ENCODE data around the gene C3orf33.

C3orf33 gene

DNA sequence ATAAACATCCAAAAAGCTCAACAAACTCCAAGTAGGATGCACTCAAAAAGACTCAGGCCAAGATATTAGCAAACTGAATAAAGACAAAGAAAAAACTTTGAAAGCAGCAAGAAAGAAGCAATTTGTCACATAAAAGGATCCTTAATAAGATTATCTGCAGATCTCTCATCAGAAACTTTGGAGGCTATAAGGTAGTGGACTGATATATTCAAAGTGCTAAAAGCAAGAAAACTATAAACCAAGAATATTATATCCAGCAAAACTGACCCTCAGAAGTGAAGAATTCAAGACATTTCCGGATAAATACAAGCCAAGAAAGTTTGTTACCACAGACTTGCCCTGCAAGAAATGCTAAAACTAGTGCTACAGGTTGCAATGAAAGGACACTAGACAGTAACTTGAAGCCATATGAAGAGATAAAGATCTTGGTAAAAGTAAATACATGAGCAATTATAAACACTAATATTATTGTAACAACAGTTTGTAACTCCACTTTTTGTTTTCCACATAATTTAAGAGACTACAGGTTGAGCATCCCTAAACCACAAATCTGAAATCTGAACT, 23.6 kb downstream of the C3orf33 start:
- DNase-seq = no peak

DNA sequence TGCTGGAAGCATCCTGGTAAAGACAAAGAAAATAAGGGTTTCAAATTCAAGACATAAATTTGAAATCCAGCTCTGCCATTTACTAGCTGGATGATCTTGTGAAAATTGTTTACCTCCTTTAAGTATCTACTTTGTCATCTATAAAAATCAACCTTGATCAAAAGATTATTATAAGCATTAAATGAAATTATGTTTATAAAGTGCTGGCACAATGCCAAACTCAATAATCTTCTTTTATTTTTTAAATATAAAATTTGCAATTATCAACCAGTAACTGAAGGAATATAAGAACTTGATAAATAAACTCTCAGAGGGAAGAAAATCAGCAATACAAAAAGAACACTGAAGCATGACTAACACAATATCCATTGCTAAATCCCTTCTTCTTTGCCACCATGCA, 25.8 kb downstream of the C3orf33 start:
- no peak for DNase-seq

DNA sequence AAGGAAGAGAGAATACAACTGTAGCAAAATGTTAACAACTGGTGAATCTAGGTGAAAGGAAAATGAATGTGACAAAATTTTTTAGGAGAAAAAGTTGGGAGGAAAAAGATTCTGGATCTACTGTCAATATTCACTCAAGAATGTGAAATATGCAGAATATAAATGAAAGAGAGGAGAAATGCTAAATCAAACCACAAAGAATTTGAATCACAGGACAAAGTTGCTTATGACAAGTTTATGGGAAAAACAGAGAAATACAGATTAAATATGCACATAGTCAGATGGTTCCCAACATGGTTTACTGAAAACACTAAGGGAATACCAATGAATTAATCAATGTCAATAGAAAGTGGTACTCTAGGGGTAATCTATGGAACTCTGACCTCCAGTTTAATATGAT, 27.6 kb downstream of the C3orf33 start:
- DNase-seq = no peak

DNA sequence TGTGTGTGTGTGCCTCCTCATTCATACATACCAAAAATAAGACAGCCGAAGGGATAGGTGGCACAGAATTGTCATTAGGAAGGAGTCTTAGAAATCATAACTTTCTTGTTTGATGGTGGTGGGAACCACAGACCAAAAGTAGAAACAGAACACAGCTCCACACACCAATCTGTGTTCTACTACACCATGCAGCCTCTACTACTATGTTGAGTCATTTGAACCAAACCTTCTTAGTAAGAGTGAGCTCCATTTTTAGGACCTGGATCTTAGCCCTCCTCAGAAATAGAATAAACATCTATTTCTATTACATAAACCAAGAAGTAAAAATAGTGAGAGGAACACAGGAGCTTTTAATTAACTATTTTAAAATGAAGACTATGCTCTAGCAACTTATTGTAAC, 33.3 kb downstream of the C3orf33 start:
- DNase-seq = no peak

DNA sequence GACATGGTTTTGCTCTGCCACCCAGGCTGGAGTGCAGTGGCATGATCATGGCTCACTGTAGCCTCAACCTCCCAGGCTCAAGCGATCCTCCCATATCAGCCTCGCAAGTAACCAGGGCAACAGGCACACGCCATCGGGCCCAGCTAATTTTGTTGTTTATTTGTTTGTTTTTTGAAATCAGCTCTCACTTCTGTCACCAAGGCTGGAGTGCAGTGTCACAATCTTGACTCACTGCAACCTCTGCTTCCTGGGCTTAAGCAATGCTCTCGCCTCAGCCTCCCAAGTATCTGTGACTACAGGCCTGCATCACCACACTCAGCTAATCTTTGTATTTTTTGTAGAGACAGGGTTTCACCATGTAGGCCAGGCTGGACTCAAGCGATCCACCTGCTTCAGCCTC, 35.0 kb downstream of the C3orf33 start:
- DNase-seq = no peak

DNA sequence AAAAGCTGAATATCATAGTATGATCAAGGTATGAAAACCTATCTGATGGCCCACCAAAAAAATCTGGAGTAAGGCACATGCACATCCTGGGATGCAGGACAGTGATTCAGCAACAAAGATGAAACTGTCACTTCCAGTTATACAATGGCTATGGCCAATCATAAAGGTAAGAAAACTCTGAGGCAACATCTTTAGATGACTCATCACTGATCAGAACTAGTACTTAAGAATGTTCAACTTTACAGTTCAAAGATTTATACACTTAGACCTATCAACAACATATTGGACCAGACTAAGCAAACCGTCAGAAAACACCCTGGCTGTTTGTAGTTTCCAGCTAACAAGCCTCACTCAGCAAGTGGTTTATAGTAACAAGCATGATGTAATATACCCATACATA, 39.9 kb downstream of the C3orf33 start:
- DNase-seq = no peak

DNA sequence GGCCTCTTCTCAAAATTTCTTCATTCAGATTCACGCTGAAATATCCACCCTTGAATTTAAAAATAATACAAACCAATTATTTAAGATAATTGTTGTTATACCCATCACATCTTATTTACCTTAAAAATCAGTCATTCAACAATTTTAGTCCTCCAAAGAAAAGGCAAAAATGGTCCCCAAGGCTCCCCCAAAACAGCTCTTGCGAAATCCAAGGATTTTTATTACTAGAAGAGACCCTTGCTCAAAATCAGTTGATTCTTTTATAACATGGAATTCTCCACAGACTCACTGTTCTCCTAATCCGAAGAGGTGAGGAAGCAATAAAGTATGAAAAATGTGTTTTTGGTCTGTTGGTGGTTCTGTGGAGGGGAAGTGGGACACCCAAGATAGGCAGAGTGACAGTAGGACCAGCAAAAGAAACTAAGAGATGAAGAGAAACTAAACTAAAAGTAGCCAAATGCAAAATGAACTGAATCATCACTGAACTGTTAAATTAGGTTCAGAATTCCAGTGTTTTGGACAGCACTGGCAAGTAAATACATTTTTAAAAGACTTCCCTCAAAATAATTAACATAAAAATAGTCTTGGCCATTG, 42.1 kb downstream of the C3orf33 start:
- DNase-seq = no peak

DNA sequence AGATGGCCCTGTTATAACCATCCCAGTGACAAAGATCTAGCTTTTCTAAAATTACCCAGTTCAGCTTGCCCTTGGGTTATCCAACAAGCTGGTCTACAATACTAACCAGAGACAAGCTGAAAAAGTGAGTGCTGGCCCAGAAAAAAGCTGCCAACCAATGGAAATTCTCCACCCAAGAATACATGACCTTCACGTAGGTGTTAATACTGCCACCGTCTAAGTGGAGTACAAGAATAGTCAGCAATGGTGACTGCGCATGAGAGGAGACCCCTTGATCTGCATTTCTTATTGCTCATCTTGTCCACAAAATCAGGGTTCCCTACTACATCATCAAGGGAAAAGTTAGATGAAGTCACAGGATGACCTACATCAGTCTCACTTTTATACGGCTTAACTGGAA, 45.4 kb downstream of the C3orf33 start:
- DNase-seq = no peak

DNA sequence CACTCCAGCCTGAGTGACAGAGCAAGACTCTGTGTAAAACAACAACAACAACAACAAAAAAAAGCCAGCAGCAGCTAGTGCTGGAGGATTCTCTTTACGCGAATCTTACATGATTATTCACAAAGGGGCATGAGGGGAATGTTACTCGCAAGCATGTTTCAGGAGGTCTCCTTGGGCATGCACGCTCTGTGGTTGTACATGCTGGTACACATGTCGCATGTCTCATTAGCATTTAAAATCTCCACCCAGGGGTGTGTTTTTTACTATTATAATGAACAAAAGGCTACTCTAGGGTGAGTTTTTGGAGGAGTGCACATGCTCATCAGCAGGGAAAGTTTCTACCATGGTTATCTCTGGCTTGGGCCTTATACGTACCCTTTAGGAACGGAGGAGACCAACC, 48.5 kb downstream of the C3orf33 start:
- no peak for DNase-seq

DNA sequence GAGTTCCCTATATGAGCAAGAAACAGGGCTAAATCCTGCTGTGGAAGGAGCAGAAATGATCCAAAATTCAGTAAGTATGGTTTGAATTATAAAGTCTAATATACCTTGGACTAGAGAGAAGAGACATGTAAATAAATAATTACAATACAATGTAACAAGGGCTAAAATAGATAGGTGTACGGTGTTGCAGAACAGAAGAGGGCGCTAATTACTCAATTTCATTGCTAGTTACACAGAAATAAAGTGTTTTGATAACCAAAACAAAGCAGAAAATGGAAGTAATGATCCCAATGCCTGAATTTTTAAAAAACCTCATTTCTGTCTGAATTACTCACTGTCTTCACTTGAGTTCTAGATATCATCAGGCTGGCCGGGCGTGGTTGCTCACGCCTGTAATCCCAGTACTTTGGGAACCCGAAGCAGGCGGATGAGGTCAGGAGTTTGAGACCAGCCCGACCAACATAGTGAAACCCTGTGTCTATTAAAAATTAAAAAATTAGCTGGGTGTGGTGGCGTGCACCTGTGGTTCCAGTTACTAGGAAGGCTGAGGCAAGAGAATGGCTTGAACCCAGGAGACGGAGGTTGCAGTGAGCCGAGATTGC, 52.9 kb downstream of the C3orf33 start:
- DNase-seq = peak; percentile 32

DNA sequence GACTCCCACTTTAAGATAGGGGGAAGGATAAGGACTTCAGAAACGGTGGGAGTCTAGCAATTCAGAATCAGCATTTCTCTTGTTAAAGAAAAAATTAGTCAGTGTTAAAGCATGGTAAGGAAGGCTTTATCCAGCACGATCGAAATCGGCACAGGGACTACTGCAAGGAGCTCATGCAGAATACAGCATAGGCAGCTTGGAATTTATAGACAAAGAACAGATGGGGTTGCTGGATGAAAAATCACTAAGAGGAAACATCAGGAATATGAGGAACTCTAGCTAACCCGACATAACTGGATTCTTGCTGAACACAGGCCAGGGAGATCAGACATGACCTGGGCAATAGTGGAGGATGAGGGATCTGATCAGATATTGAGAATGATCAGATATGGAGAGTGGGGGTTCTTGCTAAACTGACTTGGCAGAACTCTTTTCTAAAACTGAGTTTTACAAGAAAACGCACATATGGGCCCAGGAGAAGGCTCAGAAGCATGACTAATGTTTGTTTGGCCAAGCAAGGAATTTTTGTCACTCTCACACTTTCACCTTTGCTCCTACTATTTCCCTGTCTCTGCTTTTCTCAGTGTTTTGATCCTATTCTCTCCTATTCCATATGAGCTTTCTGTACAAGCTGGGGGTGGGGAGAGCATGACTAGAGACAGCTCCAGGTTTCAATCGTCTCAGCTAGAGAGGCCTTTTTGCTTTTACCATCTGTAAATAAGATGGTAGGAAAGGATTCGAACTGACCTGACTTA, 57.3 kb downstream of the C3orf33 start:
- peak; percentile 42 for DNase-seq

DNA sequence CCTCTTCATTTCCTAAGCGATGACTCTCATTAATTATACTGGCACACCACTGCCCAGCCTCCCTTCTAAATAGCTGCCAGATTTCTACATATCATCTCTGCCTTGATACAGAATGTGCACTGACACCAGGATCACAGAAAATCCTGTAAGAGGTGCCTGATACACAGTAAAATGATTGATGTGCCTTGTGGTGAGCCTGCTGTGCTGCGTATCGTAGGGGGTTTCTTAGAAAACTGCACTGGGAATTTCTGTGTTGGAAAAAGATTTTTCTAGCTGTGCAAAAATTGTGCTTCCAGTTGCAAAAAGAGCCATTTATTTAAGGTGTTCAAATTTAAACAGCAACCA, 58.2 kb downstream of the C3orf33 start:
- no peak for DNase-seq

DNA sequence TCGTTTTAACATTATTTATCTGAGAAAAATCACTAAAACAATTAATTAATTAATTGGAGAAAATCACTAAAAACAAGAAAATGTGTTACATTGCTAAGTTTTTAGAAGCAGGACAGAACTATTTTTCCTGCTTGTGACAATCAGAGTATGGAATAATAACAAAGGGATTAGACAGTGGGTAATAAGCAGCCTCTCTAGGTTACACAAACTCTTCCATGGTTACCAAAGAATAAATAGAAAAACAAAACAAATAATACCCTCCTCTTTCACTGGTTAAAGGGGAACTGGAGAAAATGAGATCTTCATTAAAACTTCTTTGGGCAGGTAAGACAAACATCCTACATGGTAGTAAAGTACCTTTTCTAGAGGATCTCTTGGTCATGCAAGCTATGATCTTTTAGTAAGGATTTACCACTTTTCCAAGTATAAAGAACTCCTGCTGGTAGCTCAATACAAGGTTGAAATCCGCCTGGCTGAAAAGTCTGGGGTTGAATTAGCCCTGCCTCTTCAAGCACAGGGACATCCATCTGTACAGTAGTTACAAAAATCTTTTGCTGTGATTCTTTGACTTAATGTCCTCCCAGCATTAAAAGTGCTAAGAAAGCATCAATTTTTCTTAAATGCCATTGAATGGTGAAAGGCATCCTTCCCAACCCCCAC, 58.7 kb downstream of the C3orf33 start:
- DNase-seq = no peak

DNA sequence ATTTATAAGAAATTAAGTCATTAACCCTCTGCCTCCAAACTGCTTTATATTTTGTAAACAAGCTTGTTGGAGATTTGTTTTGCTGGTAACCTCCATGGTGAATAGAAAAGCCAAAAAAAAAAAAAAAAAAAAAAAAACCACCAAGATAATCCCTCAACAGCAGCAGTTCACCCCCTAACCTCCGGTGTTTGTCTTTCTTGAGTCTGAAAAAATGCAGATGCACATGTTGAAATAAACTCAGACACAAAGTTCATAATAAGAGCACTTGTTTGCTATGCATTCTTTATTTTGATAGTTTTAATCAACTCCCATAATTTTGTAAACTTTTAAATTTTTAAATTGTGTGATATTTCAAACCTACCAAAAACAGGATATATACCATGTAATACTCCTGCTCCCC, 59.4 kb downstream of the C3orf33 start:
- no peak for DNase-seq

DNA sequence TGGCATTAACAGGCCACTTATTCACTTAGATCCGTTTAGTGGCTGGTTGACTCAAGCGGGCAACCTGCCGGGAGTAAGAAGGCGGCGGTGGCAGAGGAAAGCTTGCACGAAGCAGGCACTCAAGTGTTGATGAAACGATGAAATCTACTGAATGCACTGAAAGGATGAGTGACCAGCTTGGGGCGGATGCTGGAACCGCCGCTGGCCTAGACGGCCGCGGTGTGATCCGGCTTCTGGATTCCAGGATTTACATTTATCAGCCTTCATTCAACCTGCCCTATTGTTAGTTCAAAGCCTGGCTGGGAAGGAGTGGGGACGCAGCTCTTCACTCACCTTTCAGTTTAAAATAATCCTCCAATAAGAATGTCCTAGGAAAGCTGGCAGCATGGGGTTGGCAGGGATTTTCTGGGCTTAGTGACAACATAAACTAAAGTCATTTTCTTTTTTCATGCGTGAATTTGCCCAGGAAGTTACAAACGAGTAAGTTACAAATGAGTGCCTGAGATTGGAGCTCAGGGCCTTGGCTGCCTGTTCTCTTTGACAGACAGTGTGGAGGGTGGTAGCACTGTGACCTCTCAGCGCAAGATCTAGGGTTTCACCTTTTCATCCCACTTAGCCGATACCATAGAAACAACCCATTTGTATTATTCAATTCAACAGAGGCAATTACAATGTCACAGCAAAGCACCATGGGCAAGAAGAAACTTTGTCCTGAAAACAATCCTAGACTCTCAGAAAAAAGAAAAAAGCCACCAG, 60.1 kb downstream of the C3orf33 start:
- peak; percentile 34 for DNase-seq

DNA sequence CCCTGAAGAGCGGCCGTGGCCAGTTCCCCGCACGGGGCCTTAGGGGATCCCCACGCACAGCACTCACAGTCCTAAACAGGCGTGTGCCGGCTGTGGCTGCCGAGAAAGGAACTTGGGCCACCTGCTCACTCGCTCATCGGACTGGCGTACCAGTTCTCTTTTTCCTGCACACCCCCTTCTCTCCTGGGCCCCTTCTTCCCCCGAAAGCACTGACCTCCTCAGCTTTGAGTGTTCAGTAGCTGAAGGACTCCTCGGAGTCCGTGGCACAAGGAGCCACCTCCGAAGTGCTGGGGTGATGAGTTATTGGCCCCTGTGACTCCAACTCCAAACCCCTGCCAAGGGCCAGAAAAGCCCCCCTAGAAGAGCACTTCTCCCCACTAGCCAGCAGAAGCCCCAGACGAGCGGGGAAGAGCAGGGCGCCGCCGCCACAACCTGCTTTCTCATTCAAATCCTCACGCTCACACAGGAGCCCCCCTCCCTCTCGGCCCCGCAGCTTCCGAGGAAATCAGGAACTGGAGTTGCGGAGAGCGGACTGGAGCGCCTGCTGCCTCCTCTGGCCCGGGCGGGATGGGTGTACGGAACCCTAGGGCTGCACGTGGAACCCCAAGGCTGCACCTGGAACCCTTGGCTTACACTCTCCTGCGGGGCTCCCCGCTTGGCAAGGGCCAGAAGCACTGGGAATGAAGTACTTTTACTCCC, 61.3 kb downstream of the C3orf33 start, which contains the start of gene PLCH1:
TSS of gene PLCH1 (minus strand) at position 446 of the 699 bp plus-strand sequence. CDS start 40,847 bp downstream, outside the sequence.
- DNase-seq = peak; percentile 80

DNA sequence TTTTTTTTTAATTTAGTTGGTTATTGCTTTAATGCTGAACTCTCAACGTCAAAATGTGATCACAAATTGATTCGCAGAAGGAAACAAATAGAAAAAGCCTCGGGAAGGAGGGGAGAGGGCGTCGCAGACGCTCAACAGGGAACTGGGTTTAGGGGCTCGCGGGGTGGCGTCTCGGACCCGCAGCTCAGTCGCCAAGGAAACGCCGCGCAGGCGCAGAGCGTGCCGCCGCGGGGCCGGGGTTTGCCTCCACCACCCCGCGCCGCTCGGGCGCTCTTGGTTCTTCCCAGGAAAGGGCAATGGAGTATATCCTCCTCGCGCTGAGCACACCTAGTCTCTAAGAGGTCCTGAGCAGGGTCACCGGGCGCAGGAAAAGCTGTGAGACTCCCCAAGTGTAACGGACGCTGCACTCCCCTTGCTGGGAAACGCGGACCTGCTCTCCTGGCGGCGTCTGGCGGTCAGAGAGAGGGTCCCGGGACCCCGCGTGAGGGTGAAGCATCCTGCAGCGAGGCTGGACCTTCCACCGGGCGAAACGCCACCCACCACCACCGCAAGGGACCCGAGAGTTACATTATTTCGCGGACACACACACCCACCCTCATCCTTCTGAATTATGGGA, 62.0 kb downstream of the C3orf33 start:
- DNase-seq = peak; percentile 38

DNA sequence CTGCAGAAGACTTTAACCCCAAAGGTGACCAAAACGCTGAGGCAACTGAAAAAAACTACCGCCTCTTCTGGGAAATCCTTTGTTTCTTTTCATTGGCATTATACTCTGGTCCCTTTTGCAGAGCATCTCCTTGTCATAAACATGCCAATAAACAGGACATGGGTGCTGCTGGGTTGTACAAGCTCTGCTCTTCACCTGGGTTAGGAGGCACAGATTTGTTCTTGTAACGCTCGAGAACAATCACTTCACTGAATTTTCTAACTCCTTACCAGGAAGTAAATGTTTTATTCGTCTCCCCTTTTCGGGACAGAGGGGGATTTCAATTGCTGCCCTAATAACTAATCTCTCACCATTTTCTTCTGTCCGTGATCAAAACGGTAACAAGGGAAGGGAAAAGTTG, 62.5 kb downstream of the C3orf33 start:
- DNase-seq = no peak

DNA sequence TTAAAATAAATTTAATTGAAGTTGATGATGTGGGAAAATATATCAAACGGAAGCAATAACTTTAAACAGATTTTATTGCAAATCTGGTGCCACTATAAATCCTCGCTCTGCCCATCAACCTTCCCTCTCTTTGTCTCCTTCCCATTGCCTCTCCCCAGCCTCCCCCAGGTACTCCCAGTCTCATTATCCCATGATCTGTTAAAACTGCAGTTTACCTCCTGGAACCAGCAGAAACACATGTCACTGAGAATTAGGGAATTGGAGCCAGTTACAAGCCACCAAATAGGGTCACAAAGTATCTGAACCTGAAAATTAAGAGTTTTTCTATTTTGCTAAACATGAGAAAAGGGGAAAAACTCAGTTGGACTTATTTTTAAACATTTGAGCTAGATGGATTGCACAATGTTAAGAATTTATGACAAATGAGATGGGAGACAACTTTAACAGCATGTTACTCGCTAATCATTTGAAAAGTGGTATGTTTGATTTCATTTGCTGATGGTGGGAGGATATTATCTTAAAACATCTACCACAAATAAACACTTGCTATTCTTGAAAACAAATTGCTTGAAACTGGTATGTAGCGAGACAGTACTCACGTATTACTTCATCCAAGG, 63.6 kb downstream of the C3orf33 start:
- no peak for DNase-seq

DNA sequence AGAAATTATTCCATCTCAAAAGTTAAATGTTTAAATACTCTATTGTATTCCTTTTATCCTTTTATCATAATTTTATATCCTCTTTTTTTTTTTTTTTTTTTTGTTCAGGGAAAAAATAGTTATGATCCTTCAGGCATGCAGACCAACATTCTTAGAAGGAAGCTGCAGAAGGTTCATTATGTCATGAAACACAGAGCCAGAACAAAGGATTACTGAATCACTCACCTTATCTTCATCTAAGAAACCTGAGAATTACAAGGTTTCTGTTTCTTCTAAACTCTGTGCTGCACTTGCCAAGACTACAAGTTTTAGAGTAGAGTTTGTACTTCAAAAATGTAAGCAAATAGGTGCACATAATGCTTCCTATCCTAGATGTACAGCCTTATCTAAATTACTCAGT, 64.5 kb downstream of the C3orf33 start:
- DNase-seq = no peak

DNA sequence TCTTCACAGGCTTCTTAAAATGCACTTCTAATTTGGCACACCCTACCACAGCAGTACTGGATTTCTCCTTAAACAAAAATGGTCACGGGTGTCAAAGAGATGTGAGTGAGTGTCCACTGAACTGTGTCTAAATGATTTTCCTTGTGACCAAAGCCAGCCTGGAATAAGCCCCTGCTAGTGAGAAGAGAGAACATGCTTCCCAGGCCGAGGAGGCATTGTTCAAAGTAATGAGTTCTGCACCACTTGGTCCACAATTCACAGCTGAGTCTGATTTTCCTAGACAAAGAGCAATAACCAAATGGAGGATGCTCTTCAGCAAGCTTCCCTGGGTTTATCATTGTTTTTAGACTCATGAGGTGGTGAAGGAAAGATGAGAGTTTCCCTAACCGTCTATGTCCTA, 65.0 kb downstream of the C3orf33 start:
- DNase-seq = no peak
